HEK293T (cell line): ENCODE data around the gene DCTN3.
"Not testable (repeated sequence)": the region's sequence is repeated elsewhere in the genome, so short reads cannot be mapped to it uniquely, and the experiment has no call there.

Experiments used
- CTCF ChIA-PET: fragments of 350-600 bp; formaldehyde crosslinking; extraction: SDS; loops from one replicate; lab custom pipeline; 2021; ENCODE audit warnings: antibody characterized with exemption, inconsistent platforms; lab: Yijun Ruan, JAX
- POLR2A ChIA-PET: fragments of 350-600 bp; formaldehyde crosslinking; extraction: SDS; loops from one replicate; lab custom pipeline; 2020; ENCODE audit warnings: antibody characterized with exemption, inconsistent platforms; lab: Yijun Ruan, JAX
- DNase-seq: peaks from one replicate; pipeline ENCODE4 v3.0.0; 2012; ENCODE audit warnings: mixed read lengths; ENCODE audit errors: extremely low spot score
- ARNT ChIP-seq: fragments of 450-650 bp; IDR thresholded peaks from 2 replicates; pipeline ENCODE4 v1.6.1; 2017; ENCODE audit warnings: mild to moderate bottlenecking
- BHLHE40 ChIP-seq: fragments of 450-650 bp; IDR thresholded peaks from 2 replicates; pipeline ENCODE4 v1.6.1; 2016; ENCODE audit warnings: mild to moderate bottlenecking, moderate library complexity, borderline replicate concordance
- CTBP1 ChIP-seq: fragments of 450-650 bp; IDR thresholded peaks from 2 replicates; pipeline ENCODE4 v1.6.1; 2016; ENCODE audit warnings: borderline replicate concordance
- ELF4 ChIP-seq: fragments of 450-650 bp; IDR thresholded peaks from 2 replicates; pipeline ENCODE4 v1.6.1; 2017; ENCODE audit warnings: antibody characterized with exemption
- FOXA1 ChIP-seq: fragments of 450-650 bp; IDR thresholded peaks from 2 replicates; pipeline ENCODE4 v1.6.1; 2016; ENCODE audit warnings: mild to moderate bottlenecking
- FOXK2 ChIP-seq: fragments of 450-650 bp; IDR thresholded peaks from 2 replicates; pipeline ENCODE4 v1.6.1; 2016; ENCODE audit warnings: mild to moderate bottlenecking
- FOXM1 ChIP-seq: fragments of 450-650 bp; IDR thresholded peaks from 2 replicates; pipeline ENCODE4 v1.6.1; 2017; ENCODE audit warnings: mild to moderate bottlenecking, borderline replicate concordance
- HDGF ChIP-seq: fragments of 450-650 bp; IDR thresholded peaks from 2 replicates; pipeline ENCODE4 v1.6.1; 2017; ENCODE audit warnings: antibody characterized with exemption, borderline replicate concordance
- L3MBTL2 ChIP-seq: fragments of 450-650 bp; conservative IDR thresholded peaks from 2 replicates; pipeline ENCODE4 v1.6.1; 2016; ENCODE audit warnings: mild to moderate bottlenecking
- LEF1 ChIP-seq: fragments of 450-650 bp; IDR thresholded peaks from 2 replicates; pipeline ENCODE4 v1.6.1; 2017; ENCODE audit warnings: mild to moderate bottlenecking, borderline replicate concordance
- NFRKB ChIP-seq: fragments of 450-650 bp; IDR thresholded peaks from 2 replicates; pipeline ENCODE4 v1.6.1; 2016; ENCODE audit warnings: mild to moderate bottlenecking, moderate library complexity
- SP1 ChIP-seq: fragments of 450-650 bp; IDR thresholded peaks from 2 replicates; pipeline ENCODE4 v1.6.1; 2017
- SUZ12 ChIP-seq: fragments of 450-650 bp; IDR thresholded peaks from 2 replicates; pipeline ENCODE4 v1.6.1; 2016; ENCODE audit warnings: mild to moderate bottlenecking
- TARDBP ChIP-seq: fragments of 450-650 bp; IDR thresholded peaks from 2 replicates; pipeline ENCODE4 v1.6.1; 2016
- ZNF384 ChIP-seq: fragments of 450-650 bp; IDR thresholded peaks from 2 replicates; pipeline ENCODE4 v1.6.1; 2016
- TF ChIP-seq, protein P1 (sequence below): fragments of 450-650 bp; IDR thresholded peaks from 2 replicates; pipeline ENCODE4 v1.6.1; 2016

DCTN3 gene

DNA sequence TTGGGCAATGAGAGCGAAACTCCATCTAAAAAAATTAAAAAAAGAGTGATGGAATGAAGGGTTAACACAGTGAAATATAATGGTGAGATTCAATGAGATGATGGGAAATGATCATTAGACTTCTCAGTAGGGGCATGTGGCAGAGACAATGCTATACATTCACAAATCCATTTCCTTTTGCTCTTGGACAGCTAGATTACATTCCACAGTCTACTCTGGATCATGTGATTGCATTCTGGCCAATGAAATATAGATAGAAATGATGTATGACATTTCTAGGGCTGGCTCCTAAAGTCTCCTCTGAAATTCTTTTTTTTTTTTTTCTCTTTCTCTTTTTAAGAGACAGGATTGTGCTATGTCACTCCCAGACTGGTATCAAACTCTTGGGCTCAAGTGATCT lies 22.4 kb upstream of the DCTN3 start:
- CTCF ChIA-PET, result interaction anchor here (0.8 kb wide), 1 partner anchor 22 kb away, joined by 3 read pairs; no protein-coding TSS in a partner anchor
- TF ChIP-seq CTBP1 (no peak), ARNT (no peak), NFRKB (no peak), HDGF (no peak), ELF4 (no peak), SUZ12 (no peak), BHLHE40 (no peak), ZNF384 (no peak), LEF1 (no peak), FOXA1 (no peak), FOXK2 (no peak), SP1 (no peak), L3MBTL2 (no peak)
- no peak for DNase-seq
- POLR2A ChIA-PET, result no interaction called here

DNA sequence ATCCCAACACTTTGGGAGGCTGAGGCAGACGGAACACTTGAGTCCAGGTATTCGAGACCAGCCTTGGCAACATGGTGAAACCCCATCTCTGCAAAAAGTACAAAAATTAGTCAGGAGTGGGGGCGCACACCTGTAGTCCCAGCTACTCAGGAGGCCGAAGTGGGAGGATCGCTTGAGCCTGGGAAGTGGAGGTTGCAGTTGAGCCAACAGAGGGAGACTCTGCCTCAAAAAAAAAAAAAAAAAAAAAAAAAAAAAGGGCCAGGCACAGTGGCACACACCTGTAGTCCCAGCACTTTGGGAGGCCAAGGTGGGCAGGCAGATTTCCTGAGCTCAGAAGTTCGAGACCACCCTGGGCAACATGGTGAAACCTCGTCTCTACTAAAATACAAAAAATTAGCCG lies 19.0 kb upstream of the DCTN3 start:
- TF ChIP-seq ZNF384, result peak; percentile 72
- CTCF ChIA-PET, result interaction anchor here (1.2 kb wide), 1 partner anchor 14 kb away, joined by 4 read pairs; no protein-coding TSS in a partner anchor
- DNase-seq, POLR2A ChIA-PET: not testable (repeated sequence)

DNA sequence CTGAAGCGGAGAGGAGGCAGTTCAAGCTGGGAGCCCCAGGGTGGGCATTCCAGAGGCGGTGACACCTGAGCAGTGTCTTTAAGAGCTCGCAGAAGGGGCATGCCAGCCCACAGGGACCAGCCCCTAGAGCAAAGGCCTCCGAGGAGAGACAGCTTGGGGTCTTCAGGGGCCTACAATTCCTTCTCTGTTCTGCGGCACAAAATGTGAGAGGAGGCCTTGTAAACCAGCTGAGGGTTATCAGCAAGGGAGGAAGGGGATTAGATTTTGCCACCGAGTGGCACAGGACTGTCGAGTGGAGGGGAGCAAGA lies 17.8 kb upstream of the DCTN3 start:
- ChIA-PET CTCF (interaction anchor here (0.7 to 2.2 kb wide), 3 partner anchors 8 to 63 kb away, joined by 3 to 11 read pairs (median 4); partner anchors contain the start of gene GALT), POLR2A (interaction anchor here (0.7 to 6.0 kb wide), 13 partner anchors 8 to 64 kb away, joined by 3 to 67 read pairs (median 4); partner anchors contain the start of genes DCTN3, GALT, IL11RA and RPP25L)
- no peak for DNase-seq
- TF ChIP-seq ELF4, result no peak
- no peak for TF ChIP-seq BHLHE40
- no peak for TF ChIP-seq FOXM1
- no peak for TF ChIP-seq NFRKB
- no peak for TF ChIP-seq FOXK2
- TF ChIP-seq, protein P1, sequence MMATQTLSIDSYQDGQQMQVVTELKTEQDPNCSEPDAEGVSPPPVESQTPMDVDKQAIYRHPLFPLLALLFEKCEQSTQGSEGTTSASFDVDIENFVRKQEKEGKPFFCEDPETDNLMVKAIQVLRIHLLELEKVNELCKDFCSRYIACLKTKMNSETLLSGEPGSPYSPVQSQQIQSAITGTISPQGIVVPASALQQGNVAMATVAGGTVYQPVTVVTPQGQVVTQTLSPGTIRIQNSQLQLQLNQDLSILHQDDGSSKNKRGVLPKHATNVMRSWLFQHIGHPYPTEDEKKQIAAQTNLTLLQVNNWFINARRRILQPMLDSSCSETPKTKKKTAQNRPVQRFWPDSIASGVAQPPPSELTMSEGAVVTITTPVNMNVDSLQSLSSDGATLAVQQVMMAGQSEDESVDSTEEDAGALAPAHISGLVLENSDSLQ, result no peak
- no peak for TF ChIP-seq ARNT

DNA sequence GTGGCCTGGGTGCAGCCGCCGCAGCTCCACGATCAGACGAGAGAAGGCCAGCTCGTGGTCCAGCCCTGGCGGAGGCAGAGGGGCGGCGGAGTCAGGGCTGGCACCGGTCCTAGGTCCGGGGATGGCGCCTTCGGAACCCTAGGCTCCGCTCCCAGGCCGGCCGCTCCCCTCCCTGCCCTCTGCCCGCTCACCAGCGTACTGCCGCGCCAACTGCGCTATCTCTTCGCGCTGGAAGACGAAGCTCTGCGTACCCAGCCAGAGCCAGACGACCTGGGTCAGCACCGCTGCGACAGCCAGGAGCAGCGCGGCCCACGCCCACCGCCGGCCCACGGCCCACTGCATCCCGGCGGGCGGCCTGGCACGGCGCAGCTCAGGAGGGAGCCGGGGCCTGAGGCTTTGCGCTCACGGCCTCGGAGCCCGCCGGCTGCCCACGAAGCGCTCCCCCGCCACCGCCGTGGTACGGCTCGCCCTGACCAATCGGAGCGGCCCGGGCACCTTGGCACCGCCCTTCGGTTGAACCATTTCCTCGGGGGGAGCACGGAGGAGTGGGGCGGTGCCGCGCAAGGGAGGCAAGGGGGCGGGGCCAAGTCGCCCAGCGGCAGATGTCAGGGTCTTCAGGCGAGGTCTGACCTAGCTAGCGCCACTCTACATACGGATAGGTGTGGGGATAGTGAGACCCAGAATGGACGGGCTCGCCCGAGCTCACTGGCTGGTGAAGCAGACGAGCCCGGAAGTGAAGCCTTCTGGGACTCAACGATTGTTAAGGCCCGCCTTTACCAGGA lies 17.3 kb upstream of the DCTN3 start, which contains the start of gene SIGMAR1:
Gene SIGMAR1 (minus strand): TSS at position 432 of the 782 bp plus-strand sequence. CDS start 90 bp downstream, at position 342.
- ChIA-PET POLR2A (interaction anchor here (0.7 to 6.0 kb wide), 17 partner anchors 9 to 65 kb away, joined by 3 to 67 read pairs (median 4); partner anchors contain the start of genes DCTN3, GALT, IL11RA and RPP25L), CTCF (interaction anchor here (0.9 to 2.2 kb wide), 2 partner anchors 9 to 233 kb away, joined by 5 to 11 read pairs; partner anchors contain the start of gene GALT)
- DNase-seq, result peak; percentile 91
- no peak for TF ChIP-seq FOXA1
- TF ChIP-seq SP1, result no peak
- TF ChIP-seq ELF4, result peak; percentile 40; the same call in 1 of the 2 replicates
- TF ChIP-seq HDGF, result no peak
- TF ChIP-seq NFRKB, result no peak
- TF ChIP-seq FOXK2, result no peak
- TF ChIP-seq L3MBTL2, result peak; percentile 67

DNA sequence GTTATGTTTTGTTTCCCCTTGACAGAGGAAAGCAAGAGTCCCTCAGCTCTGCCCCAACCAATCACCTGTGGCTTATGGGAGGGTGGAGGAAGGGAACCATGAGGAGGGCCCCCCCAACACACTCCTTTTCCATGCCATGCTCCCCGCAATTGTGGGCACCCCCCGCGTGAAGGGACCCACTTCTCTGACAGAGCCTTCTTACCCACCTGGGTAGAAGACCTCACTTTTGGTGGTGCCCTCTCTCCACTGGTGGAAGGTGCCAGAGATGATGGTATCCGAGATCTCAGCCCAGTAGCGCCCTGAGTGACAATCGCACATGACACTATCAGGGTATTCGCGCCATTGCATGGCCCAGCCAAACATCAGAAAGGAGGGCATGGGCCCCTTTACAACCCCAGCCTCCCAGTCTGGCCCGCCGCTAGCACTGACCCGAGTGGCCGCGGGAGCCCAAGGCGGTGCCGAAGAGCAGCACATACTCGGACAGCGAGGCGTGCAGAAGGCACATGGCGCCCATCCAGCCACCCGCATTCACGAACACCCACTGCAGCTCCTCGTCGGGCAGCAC lies 16.6 kb upstream of the DCTN3 start:
- ChIA-PET CTCF (interaction anchor here (0.9 to 2.2 kb wide), 2 partner anchors 10 to 233 kb away, joined by 5 to 11 read pairs; partner anchors contain the start of gene GALT), POLR2A (interaction anchor here (0.7 to 6.0 kb wide), 9 partner anchors 10 to 54 kb away, joined by 3 to 67 read pairs (median 5); partner anchors contain the start of genes DCTN3, GALT, IL11RA and RPP25L)
- no peak for DNase-seq
- peak; percentile 94; the same call in 1 of the 2 replicates for TF ChIP-seq L3MBTL2
- TF ChIP-seq ARNT, result no peak
- TF ChIP-seq, protein P1, result no peak
- TF ChIP-seq HDGF, result no peak

DNA sequence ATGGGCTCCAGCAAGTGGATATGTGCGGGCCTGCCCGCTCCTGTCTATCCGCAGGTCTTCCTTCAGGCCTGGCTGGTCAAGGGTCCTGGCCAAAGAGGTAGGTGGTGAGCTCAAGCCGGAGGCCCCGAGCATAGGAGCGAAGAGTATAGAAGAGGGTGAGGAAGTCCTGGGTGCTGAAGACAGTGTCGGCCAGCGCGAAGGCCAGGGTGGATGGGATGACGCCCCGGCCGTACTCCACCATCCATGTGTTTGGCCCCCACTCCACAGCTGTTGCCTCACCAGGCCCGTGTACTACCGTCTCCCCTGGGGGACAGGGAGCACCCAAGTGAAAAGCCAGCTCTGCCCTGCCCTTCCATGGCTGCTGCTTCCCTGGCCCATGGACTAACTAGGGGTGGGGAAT lies 15.3 kb upstream of the DCTN3 start:
- ChIA-PET POLR2A (interaction anchor here (1.0 to 6.0 kb wide), 3 partner anchors 11 to 66 kb away, joined by 3 to 67 read pairs (median 4); partner anchors contain the start of gene GALT), CTCF (interaction anchor here (1.3 to 3.7 kb wide), 3 partner anchors 11 to 67 kb away, joined by 5 to 15 read pairs (median 9); partner anchors contain the start of genes GALT and RPP25L)
- DNase-seq, result no peak
- TF ChIP-seq, protein P1, result no peak
- TF ChIP-seq NFRKB (no peak), TARDBP (no peak), LEF1 (no peak), FOXK2 (no peak), SP1 (no peak), L3MBTL2 (no peak), FOXM1 (no peak), BHLHE40 (no peak), ELF4 (no peak), SUZ12 (no peak), HDGF (no peak), FOXA1 (no peak), ARNT (no peak), ZNF384 (no peak), CTBP1 (no peak)
